ENCODE results near the gene MBD1. TPM values are rescaled to one million over a fixed set of nuclear protein-coding genes. Genes with fewer than 3 reads are reported as not detected.

MBD1 gene
- total and polyA plus RNA-seq, 2 of the 13 experiments (the other 11 are each of a cell fraction or from before 2014, with no cell fraction given) = 25.5 to 28.6 TPM

GRCh38 chr18:50293039-50293438 lies 11.7 kb upstream of the MBD1 start (continued):
- TF ChIP-seq ARID3A (IDR thresholded peaks at IDR 0.05; ENCODE audit: low read depth, low read length) (no peak), FOXK2 (IDR thresholded peaks at IDR 0.05) (no peak)

GRCh38 chr18:50289108-50289443 lies 7.8 kb upstream of the MBD1 start:
- peaks cover 3% of the 10 kb centered on the region for H3K79me2 ChIP-seq (ENCODE audit: insufficient read depth, low read length)
- peaks cover 16% of the 10 kb centered on the region for H3K4me1 ChIP-seq (ENCODE audit: insufficient read depth, low read length)
- peaks cover 0 to 4% of the 10 kb centered on the region in 2 experiments; a peak in 2 of 5 replicates for H3K27me3 ChIP-seq (ENCODE audit: control insufficient read depth in 1 of 2, insufficient read depth in 2 of 2, low read length in 2 of 2)
- CTCF ChIA-PET (ENCODE audit: low intra/inter-chr PET ratio, low total read pairs) = no interaction called here
- BruUV-seq (replicated peaks) = no TSS peak
- H3K4me3 ChIP-seq (replicated peaks in 1 of 3; ENCODE audit: insufficient read depth in 1 of 3, low read depth in 2 of 3, low read length in 3 of 3) = no peak overlapping the region
- TF ChIP-seq RORA (CRISPR knock-in tag; IDR thresholded peaks at IDR 0.05) (no peak), SAFB2 (CRISPR knock-in tag; IDR thresholded peaks at IDR 0.05; ENCODE audit: borderline replicate concordance, low read depth) (no peak), CC2D1A (CRISPR knock-in tag; IDR thresholded peaks at IDR 0.05) (no peak), ARID3A (IDR thresholded peaks at IDR 0.05; ENCODE audit: low read depth, low read length) (no peak), NR2C2 (CRISPR knock-in tag; IDR thresholded peaks at IDR 0.05; ENCODE audit: borderline replicate concordance) (no peak), ZBTB8A (CRISPR knock-in tag; IDR thresholded peaks at IDR 0.05; ENCODE audit: borderline replicate concordance, low read depth) (no peak), ZNF713 (CRISPR knock-in tag; IDR thresholded peaks at IDR 0.05) (no peak), ETV5 (CRISPR knock-in tag; IDR thresholded peaks at IDR 0.05; ENCODE audit: borderline replicate concordance) (no peak)
- TF ChIP-seq, protein P1, sequence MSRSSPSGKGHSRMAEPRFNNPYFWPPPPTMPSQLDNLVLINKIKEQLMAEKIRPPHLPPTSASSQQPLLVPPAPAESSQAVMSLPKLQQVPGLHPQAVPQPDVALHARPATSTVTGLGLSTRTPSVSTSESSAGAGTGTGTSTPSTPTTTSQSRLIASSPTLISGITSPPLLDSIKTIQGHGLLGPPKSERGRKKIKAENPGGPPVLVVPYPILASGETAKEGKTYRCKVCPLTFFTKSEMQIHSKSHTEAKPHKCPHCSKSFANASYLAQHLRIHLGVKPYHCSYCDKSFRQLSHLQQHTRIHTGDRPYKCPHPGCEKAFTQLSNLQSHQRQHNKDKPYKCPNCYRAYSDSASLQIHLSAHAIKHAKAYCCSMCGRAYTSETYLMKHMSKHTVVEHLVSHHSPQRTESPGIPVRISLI (CRISPR knock-in tag; IDR thresholded peaks at IDR 0.05; ENCODE audit: borderline replicate concordance) = no peak
- TF ChIP-seq, protein P2, sequence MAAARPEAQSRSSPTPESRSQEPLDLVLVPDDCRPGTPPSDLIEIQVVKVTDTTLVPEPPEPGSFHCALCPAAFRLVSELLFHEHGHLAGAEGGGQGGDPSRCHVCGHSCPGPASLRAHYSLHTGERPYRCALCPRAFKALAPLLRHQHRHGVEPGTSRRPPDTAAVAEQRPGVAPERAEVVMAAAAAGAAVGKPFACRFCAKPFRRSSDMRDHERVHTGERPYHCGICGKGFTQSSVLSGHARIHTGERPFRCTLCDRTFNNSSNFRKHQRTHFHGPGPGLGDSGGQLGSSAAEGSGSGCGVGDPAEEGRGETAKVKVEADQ (CRISPR knock-in tag; IDR thresholded peaks at IDR 0.05; ENCODE audit: borderline replicate concordance) = no peak
- TF ChIP-seq, protein P3, sequence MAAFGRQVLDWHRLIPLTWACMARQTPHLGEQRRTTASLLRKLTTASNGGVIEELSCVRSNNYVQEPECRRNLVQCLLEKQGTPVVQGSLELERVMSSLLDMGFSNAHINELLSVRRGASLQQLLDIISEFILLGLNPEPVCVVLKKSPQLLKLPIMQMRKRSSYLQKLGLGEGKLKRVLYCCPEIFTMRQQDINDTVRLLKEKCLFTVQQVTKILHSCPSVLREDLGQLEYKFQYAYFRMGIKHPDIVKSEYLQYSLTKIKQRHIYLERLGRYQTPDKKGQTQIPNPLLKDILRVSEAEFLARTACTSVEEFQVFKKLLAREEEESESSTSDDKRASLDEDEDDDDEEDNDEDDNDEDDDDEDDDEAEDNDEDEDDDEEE (CRISPR knock-in tag; IDR thresholded peaks at IDR 0.05) = no peak
- TF ChIP-seq, protein P4, sequence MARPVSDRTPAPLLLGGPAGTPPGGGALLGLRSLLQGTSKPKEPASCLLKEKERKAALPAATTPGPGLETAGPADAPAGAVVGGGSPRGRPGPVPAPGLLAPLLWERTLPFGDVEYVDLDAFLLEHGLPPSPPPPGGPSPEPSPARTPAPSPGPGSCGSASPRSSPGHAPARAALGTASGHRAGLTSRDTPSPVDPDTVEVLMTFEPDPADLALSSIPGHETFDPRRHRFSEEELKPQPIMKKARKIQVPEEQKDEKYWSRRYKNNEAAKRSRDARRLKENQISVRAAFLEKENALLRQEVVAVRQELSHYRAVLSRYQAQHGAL (CRISPR knock-in tag; IDR thresholded peaks at IDR 0.05; ENCODE audit: not compliant biosample characterization) = no peak
- no peak for DNase-seq (ENCODE audit: low spot score)
- intact Hi-C loops (cut with micrococcal nuclease; ENCODE audit: unreplicated experiment) (loop anchor here (2.0 to 5.0 kb wide), 4 partner anchors 18 to 138 kb away; no protein-coding TSS in a partner anchor), in situ Hi-C loops (cut with HindIII; ENCODE audit: extremely low pct_ligation_motif_present, low pct_unique_long_range_greater_than_20kb) (loop anchor here (10.0 kb wide), 1 partner anchor 136 kb away; no protein-coding TSS in a partner anchor)
- FAIRE-seq = no peak
- H3K4me2 ChIP-seq (ENCODE audit: low read depth, low read length) = no peak overlapping the region; the same call in 1 of the 2 replicates
- no peak for ATAC-seq
- H2AFZ ChIP-seq (ENCODE audit: low read length) = no peak overlapping the region
- peaks cover 3 to 17% of the 10 kb centered on the region in 2 experiments; a peak in 2 of 5 replicates for H3K36me3 ChIP-seq (replicated peaks in 1 of 2; ENCODE audit: control insufficient read depth in 1 of 2, insufficient read depth in 2 of 2, low read length in 2 of 2)
- no peaks in the 10 kb centered on the region for H4K20me1 ChIP-seq (ENCODE audit: insufficient read depth, low read length)
- POLR2A ChIA-PET = no interaction called here
- WGBS (ENCODE audit: low lambda C conversion rate) = 48% methylated on average over 4 of the region's 4 CpGs
- no peak overlapping the region for H3K27ac ChIP-seq (ENCODE audit: extremely low read length, insufficient read depth, low read length)
- H3K9ac ChIP-seq (ENCODE audit: insufficient read depth, low read depth, low read length) = no peak overlapping the region
- no peaks in the 10 kb centered on the region for H3K9me3 ChIP-seq (ENCODE audit: low read length)

All from HepG2 (cell line).